PC-9 (cell line): Measurements from ENCODE around the gene TFB2M. TPM values are rescaled to one million over a fixed set of nuclear protein-coding genes. Genes with fewer than 3 reads are reported as not detected.

Source experiments
- BruUV-seq: library from RNA; stranded (reverse); fragments of 400-500 nt; replicated peaks from 2 replicates; lab custom pipeline; 2021; lab: Mats Ljungman, UMichigan
- CTCF ChIA-PET: fragments of 300-600 bp; sonication (Branson Sonifier 250); formaldehyde crosslinking; loops from one replicate; lab custom pipeline; 2022; ENCODE audit warnings: antibody characterized with exemption; lab: Charles Lee
- POLR2A ChIA-PET: fragments of 300-600 bp; sonication (Branson Sonifier 250); formaldehyde crosslinking; loops from one replicate; lab custom pipeline; 2022; ENCODE audit warnings: antibody characterized with exemption; ENCODE audit not compliant: unreplicated experiment; lab: Charles Lee
- DNase-seq, 2 experiments: peaks; one replicate each; pipeline versions ENCODE4 v3.0.0 to v3.0.0-alpha.2; 2015 to 2022; ENCODE audit warnings: mixed read lengths in 1 of 2
- H2AFZ ChIP-seq: fragments of 200-600 bp; sonication (generic); 2 replicates; pipeline ENCODE4 v1.8.1; 2017; ENCODE audit warnings: antibody characterized with exemption
- H3F3A ChIP-seq: fragments of 200-600 bp; sonication (generic); 2 replicates; pipeline ENCODE4 v1.8.1; 2017; ENCODE audit warnings: antibody characterized with exemption, mild to moderate bottlenecking, low read depth; ENCODE audit not compliant: insufficient read depth
- H3K27ac ChIP-seq: fragments of 200-600 bp; sonication (generic); 2 replicates; pipeline ENCODE4 v1.6.1; 2016; ENCODE audit warnings: mixed run types
- H3K27me3 ChIP-seq: fragments of 200-600 bp; sonication (generic); 2 replicates; pipeline ENCODE4 v1.6.1; 2016; ENCODE audit warnings: low read depth, mixed run types; ENCODE audit not compliant: insufficient read depth
- H3K36me3 ChIP-seq: fragments of 200-600 bp; sonication (generic); 2 replicates; pipeline ENCODE4 v1.6.1; 2016; ENCODE audit warnings: low read depth, mixed run types
- H3K4me1 ChIP-seq: fragments of 200-600 bp; sonication (generic); replicated peaks from 2 replicates; pipeline ENCODE4 v1.6.1; 2016; ENCODE audit warnings: mixed run types; ENCODE audit not compliant: insufficient read depth
- H3K4me2 ChIP-seq: fragments of 200-600 bp; sonication (generic); 2 replicates; pipeline ENCODE4 v1.6.1; 2017; ENCODE audit warnings: mixed run types
- H3K4me3 ChIP-seq: fragments of 200-600 bp; sonication (generic); 2 replicates; pipeline ENCODE4 v1.6.1; 2016; ENCODE audit warnings: mixed run types
- H3K79me2 ChIP-seq: fragments of 200-600 bp; sonication (generic); 2 replicates; pipeline ENCODE4 v1.6.1; 2017; ENCODE audit warnings: low read depth, mixed run types
- H3K9me2 ChIP-seq: fragments of 200-600 bp; sonication (generic); 2 replicates; pipeline ENCODE4 v1.8.1; 2017; ENCODE audit warnings: mild to moderate bottlenecking; ENCODE audit not compliant: insufficient read depth
- H3K9me3 ChIP-seq: fragments of 200-600 bp; sonication (generic); 2 replicates; pipeline ENCODE4 v1.8.1; 2016; ENCODE audit warnings: low read depth; ENCODE audit not compliant: insufficient read depth
- H4K20me1 ChIP-seq: fragments of 200-600 bp; sonication (generic); 2 replicates; pipeline ENCODE4 v1.8.1; 2017; ENCODE audit not compliant: insufficient read depth
- CTCF ChIP-seq: fragments of 200-600 bp; sonication (generic); conservative IDR thresholded peaks from 2 replicates; pipeline ENCODE4 v1.6.1; 2017; ENCODE audit warnings: mixed run types, antibody characterized with exemption, mild to moderate bottlenecking, moderate library complexity
- EZH2 ChIP-seq: fragments of 200-600 bp; sonication (generic); IDR thresholded peaks from 2 replicates; pipeline ENCODE4 v1.8.0; 2017; ENCODE audit warnings: antibody characterized with exemption, low read depth
- intact Hi-C: fragments of 100-400 bp; cut with micrococcal nuclease; formaldehyde crosslinking; loops from one replicate; pipeline ENCODE4 v1.10.0; 2022; ENCODE audit not compliant: unreplicated experiment
- total RNA-seq: library from RNA; stranded (reverse); gene quantifications from 2 replicates; pipeline ENCODE4 v1.2.3, GENCODE V29; 2021

The TFB2M gene
- total RNA-seq, 1 experiment from 2014 or later = 16.2 TPM

DNA sequence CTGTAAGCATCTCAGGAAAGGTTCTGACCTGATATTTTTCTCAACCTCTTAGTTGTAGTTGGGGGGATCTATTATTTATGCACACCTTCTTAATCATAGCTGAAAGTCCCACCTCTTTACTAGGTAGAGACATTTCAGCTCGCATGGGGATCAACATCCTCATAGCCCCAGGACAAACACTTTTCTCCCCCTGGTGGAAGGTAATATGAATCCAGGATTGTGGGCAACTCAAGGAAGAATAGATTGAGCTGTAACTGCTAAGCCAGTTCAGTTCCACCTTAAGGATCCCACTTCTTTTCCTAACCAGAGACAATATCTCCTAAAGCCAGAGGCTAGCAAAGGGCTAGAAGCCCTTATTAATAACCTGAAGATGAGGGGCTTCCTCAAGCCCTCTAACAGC lies 33.5 kb downstream of the TFB2M start:
- Histone ChIP-seq H3K4me2 (no peak overlapping the region), H3K4me3 (no peak overlapping the region), H2AFZ (no peak overlapping the region), H3K36me3 (no peaks in the 10 kb centered on the region), H3K9me2 (no peaks in the 10 kb centered on the region), H3K27ac (no peak overlapping the region), H4K20me1 (no peaks in the 10 kb centered on the region), H3K79me2 (no peaks in the 10 kb centered on the region), H3K4me1 (no peaks in the 10 kb centered on the region), H3K9me3 (no peaks in the 10 kb centered on the region; the same call in 1 of the 2 replicates), H3F3A (no peaks in the 10 kb centered on the region), H3K27me3 (no peaks in the 10 kb centered on the region)
- DNase-seq = no peak
- TF ChIP-seq CTCF = no peak
- no peak for TF ChIP-seq EZH2
- ChIA-PET POLR2A (interaction anchor here (0.6 kb wide), 1 partner anchor 377 kb away, joined by 3 read pairs; no protein-coding TSS in a partner anchor), CTCF (no interaction called here)
- no TSS peak for BruUV-seq
- intact Hi-C loops = no loop called here

DNA sequence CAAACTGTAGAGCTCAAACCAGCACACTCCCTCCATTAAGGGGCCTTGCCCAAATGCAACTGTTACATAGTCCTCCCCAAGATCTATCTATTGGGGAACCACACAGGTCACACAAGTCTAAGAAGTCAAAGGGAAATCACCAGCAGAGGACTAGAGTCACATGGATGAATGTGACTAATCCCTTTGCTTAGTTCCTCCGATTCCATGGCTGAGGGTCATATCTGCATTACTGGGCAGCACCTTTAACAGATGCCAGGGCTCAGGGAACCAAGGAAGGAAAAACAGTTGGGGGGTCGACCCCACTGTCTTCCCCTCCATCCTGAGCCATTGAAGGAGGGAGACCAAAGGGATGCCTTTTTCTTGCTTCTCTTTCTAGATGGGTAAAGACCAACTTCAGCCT lies 35.6 kb downstream of the TFB2M start:
- Histone ChIP-seq H3K27me3 (no peaks in the 10 kb centered on the region), H3K36me3 (no peaks in the 10 kb centered on the region), H3K9me3 (no peaks in the 10 kb centered on the region; the same call in 1 of the 2 replicates), H3K4me3 (no peak overlapping the region), H3F3A (no peaks in the 10 kb centered on the region), H3K4me1 (no peaks in the 10 kb centered on the region), H2AFZ (no peak overlapping the region), H3K4me2 (no peak overlapping the region), H3K9me2 (no peaks in the 10 kb centered on the region), H4K20me1 (no peaks in the 10 kb centered on the region), H3K79me2 (no peaks in the 10 kb centered on the region), H3K27ac (no peak overlapping the region)
- intact Hi-C loops = no loop called here
- no peak for TF ChIP-seq EZH2
- no peak for TF ChIP-seq CTCF
- ChIA-PET CTCF (no interaction called here), POLR2A (no interaction called here)
- no TSS peak for BruUV-seq
- no peak for DNase-seq

- no peaks in the 10 kb centered on the region for H3F3A ChIP-seq
- no peaks in the 10 kb centered on the region for H3K9me2 ChIP-seq
- no TSS peak for BruUV-seq
- POLR2A ChIA-PET = no interaction called here
- no peaks in the 10 kb centered on the region for H3K4me1 ChIP-seq
- H3K4me2 ChIP-seq = no peak overlapping the region
- H3K27ac ChIP-seq = no peak overlapping the region
- H2AFZ ChIP-seq = no peak overlapping the region
- H3K4me3 ChIP-seq = no peak overlapping the region
- TF ChIP-seq EZH2 (no peak), CTCF (no peak)
- H3K79me2 ChIP-seq = no peaks in the 10 kb centered on the region
- CTCF ChIA-PET = no interaction called here
- no peaks in the 10 kb centered on the region for H3K27me3 ChIP-seq
- H3K36me3 ChIP-seq = no peaks in the 10 kb centered on the region
- H4K20me1 ChIP-seq = no peaks in the 10 kb centered on the region
- no peaks in the 10 kb centered on the region; the same call in 1 of the 2 replicates for H3K9me3 ChIP-seq
- no peak for DNase-seq
- intact Hi-C loops = no loop called here
Observed at GRCh38 chr1:246528933-246529731, 36.9 kb downstream of the TFB2M start.
